Fibroblast of the conjunctiva (primary cell): ENCODE data around the gene TM4SF4.

ENCODE experiments used
- DNase-seq: peaks from one replicate; pipeline ENCODE4 v3.0.0-alpha.2; 2010; ENCODE audit warnings: low read depth

The TM4SF4 gene

GRCh38 chr3:149548669-149549065 lies 74.2 kb downstream of the TM4SF4 start:
- DNase-seq, result no peak

DNA sequence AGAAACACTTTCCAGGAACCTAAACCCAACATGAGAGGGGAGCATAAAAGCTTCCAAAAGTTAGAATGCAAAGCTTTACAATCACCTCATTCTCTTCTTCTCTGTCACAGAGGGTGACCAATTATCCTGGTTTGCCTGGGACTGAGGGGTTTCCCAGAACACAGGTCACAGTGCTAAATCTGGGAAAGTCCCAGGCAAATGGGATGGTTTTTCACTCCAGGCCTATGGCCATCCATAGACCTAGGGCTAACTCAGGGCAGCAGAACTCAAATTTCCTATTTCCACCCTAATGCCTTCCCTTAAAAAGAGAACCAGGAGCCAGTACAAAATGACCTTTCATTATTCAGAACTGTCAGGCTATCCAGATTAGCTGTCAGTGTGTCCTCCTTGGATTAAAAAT lies 77.0 kb downstream of the TM4SF4 start:
- DNase-seq, result no peak

DNA sequence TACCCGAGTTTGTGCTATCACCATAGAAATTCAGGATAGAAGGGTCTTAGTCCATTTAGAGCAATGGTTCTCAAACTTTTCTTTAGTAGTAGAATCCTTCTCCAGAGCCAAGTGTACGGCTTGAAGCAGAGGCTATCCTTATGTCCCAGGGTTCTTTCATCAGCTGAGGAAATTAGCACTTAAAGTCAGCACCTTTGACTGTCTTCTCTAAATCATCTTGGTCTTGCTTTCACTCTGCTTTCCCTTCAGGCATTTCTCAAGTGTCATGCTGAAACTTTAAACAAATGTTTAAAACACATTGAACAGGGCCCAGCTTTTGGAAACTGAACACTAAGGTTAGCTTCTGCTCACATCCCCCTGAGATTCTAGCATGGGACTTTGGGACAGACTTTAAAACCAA lies 78.2 kb downstream of the TM4SF4 start:
- DNase-seq, result no peak
